GM15510 (cell line): Measurements from ENCODE around the gene HTRA3.

Experiments used
- POLR2A ChIP-seq: IDR thresholded peaks from 3 replicates; pipeline ENCODE4 v1.6.1; 2011; ENCODE audit warnings: borderline replicate concordance; ENCODE audit not compliant: insufficient read length; ENCODE audit errors: extremely low read depth

The HTRA3 gene

GRCh38 chr4:8330821-8331574 lies 61.4 kb downstream of the HTRA3 start:
- TF ChIP-seq POLR2A = no peak

- TF ChIP-seq POLR2A = no peak
These were observed 62.0 kb downstream of the HTRA3 start for GRCh38 chr4:8331575-8331955.

GRCh38 chr4:8332038-8332857 lies 62.7 kb downstream of the HTRA3 start:
- TF ChIP-seq POLR2A = no peak

- TF ChIP-seq POLR2A = no peak
These were observed 63.4 kb downstream of the HTRA3 start for GRCh38 chr4:8332891-8333331.

GRCh38 chr4:8333726-8334460 lies 64.3 kb downstream of the HTRA3 start:
- TF ChIP-seq POLR2A = no peak

- TF ChIP-seq POLR2A = no peak
These were observed 65.4 kb downstream of the HTRA3 start for GRCh38 chr4:8334786-8335460.

- no peak for TF ChIP-seq POLR2A
These were observed 66.3 kb downstream of the HTRA3 start for GRCh38 chr4:8335848-8336247.

GRCh38 chr4:8336412-8337075 lies 67.0 kb downstream of the HTRA3 start:
- TF ChIP-seq POLR2A = no peak

- no peak for TF ChIP-seq POLR2A
These were observed 68.9 kb downstream of the HTRA3 start for GRCh38 chr4:8338351-8338961.

GRCh38 chr4:8340781-8341241 lies 71.3 kb downstream of the HTRA3 start:
- TF ChIP-seq POLR2A = no peak

GRCh38 chr4:8341691-8342090 lies 72.1 kb downstream of the HTRA3 start:
- TF ChIP-seq POLR2A = no peak

- TF ChIP-seq POLR2A = no peak
These were observed 73.2 kb downstream of the HTRA3 start for GRCh38 chr4:8342651-8343261.
